ACC112 (cell line): ENCODE measurements around the gene AP5M1.
"Not testable (repeated sequence)": the region's sequence is repeated elsewhere in the genome, so short reads cannot be mapped to it uniquely, and the experiment has no call there.

ENCODE experiments used
- H2AFZ ChIP-seq: fragments of 200-600 bp; sonication (generic); one replicate; pipeline ENCODE4 v1.6.0; 2017; ENCODE audit warnings: antibody characterized with exemption, low read length; ENCODE audit not compliant: unreplicated experiment
- H3K27ac ChIP-seq: fragments of 200-600 bp; sonication (generic); 2 replicates; pipeline ENCODE4 v1.5.1; 2014; ENCODE audit warnings: low read depth, mild to moderate bottlenecking, antibody characterized with exemption, low read length, moderate library complexity
- H3K27me3 ChIP-seq: fragments of 200-600 bp; sonication (generic); 2 replicates; pipeline ENCODE4 v1.6.1; 2014; ENCODE audit warnings: mild to moderate bottlenecking, antibody characterized with exemption, low read length, moderate library complexity, mixed read lengths; ENCODE audit not compliant: insufficient read depth
- H3K36me3 ChIP-seq: fragments of 200-600 bp; sonication (generic); 2 replicates; pipeline ENCODE4 v1.6.1; 2016; ENCODE audit warnings: mild to moderate bottlenecking, antibody characterized with exemption, low read length, moderate library complexity, mixed read lengths; ENCODE audit not compliant: insufficient read depth
- H3K4me1 ChIP-seq: fragments of 200-600 bp; sonication (generic); one replicate; pipeline ENCODE4 v1.6.1; 2016; ENCODE audit warnings: low read length, mixed read lengths; ENCODE audit not compliant: insufficient read depth, unreplicated experiment, control insufficient read depth
- H3K4me3 ChIP-seq: fragments of 200-600 bp; sonication (generic); 2 replicates; pipeline ENCODE4 v1.5.1; 2014; ENCODE audit warnings: mild to moderate bottlenecking, low read depth, low read length
- H3K79me2 ChIP-seq: fragments of 200-600 bp; sonication (generic); one replicate; pipeline ENCODE4 v1.6.0; 2016; ENCODE audit warnings: low read length; ENCODE audit not compliant: control insufficient read depth, unreplicated experiment, insufficient read depth

AP5M1 gene

GRCh38 chr14:57254884-57255283, 13.9 kb upstream of the AP5M1 start:
- Histone ChIP-seq H3K36me3 (no peaks in the 10 kb centered on the region), H3K4me1 (peaks cover 4% of the 10 kb centered on the region), H3K79me2 (peaks cover 94% of the 10 kb centered on the region), H2AFZ (no peak overlapping the region), H3K4me3 (no peak overlapping the region), H3K27me3 (no peaks in the 10 kb centered on the region), H3K27ac (no peak overlapping the region)

- H3K36me3 ChIP-seq, H3K4me3 ChIP-seq, H3K27ac ChIP-seq, H3K4me1 ChIP-seq, H3K27me3 ChIP-seq, H2AFZ ChIP-seq: not testable (repeated sequence)
- peaks cover 89% of the 10 kb centered on the region for H3K79me2 ChIP-seq
These were observed 10.6 kb upstream of the AP5M1 start for GRCh38 chr14:57258221-57258620.

- H3K27ac ChIP-seq = no peak overlapping the region
- peaks cover 87% of the 10 kb centered on the region for H3K79me2 ChIP-seq
- H3K27me3 ChIP-seq = no peaks in the 10 kb centered on the region
- H2AFZ ChIP-seq = no peak overlapping the region
- peaks cover 5% of the 10 kb centered on the region for H3K4me1 ChIP-seq
- H3K36me3 ChIP-seq = no peaks in the 10 kb centered on the region
- no peak overlapping the region for H3K4me3 ChIP-seq
These were observed 9.1 kb upstream of the AP5M1 start for GRCh38 chr14:57259672-57260071.

- no peak overlapping the region for H3K4me3 ChIP-seq
- peaks cover 86% of the 10 kb centered on the region for H3K79me2 ChIP-seq
- no peaks in the 10 kb centered on the region for H3K27me3 ChIP-seq
- H3K4me1 ChIP-seq = peaks cover 10% of the 10 kb centered on the region
- H3K36me3 ChIP-seq = no peaks in the 10 kb centered on the region
- H3K27ac ChIP-seq = no peak overlapping the region
- no peak overlapping the region for H2AFZ ChIP-seq
These were observed 7.2 kb upstream of the AP5M1 start for GRCh38 chr14:57261604-57262003.

GRCh38 chr14:57262117-57262516, 6.7 kb upstream of the AP5M1 start:
- H3K4me3 ChIP-seq = no peak overlapping the region
- peaks cover 14% of the 10 kb centered on the region for H3K4me1 ChIP-seq
- no peaks in the 10 kb centered on the region for H3K36me3 ChIP-seq
- no peak overlapping the region for H2AFZ ChIP-seq
- H3K79me2 ChIP-seq = peaks cover 86% of the 10 kb centered on the region
- H3K27me3 ChIP-seq = no peaks in the 10 kb centered on the region
- H3K27ac ChIP-seq = no peak overlapping the region

GRCh38 chr14:57266065-57266464, 2.7 kb upstream of the AP5M1 start:
- Histone ChIP-seq H3K4me3 (peak overlapping the region; percentile 42), H3K36me3 (no peaks in the 10 kb centered on the region), H2AFZ (peak overlapping the region; percentile 6), H3K79me2 (peaks cover 87% of the 10 kb centered on the region), H3K27ac (no peak overlapping the region), H3K27me3 (no peaks in the 10 kb centered on the region), H3K4me1 (peaks cover 17% of the 10 kb centered on the region)

- Histone ChIP-seq H3K27ac (no peak overlapping the region), H3K36me3 (peaks cover 21% of the 10 kb centered on the region), H2AFZ (no peak overlapping the region), H3K79me2 (peaks cover 61% of the 10 kb centered on the region), H3K4me3 (no peak overlapping the region), H3K4me1 (peaks cover 19% of the 10 kb centered on the region), H3K27me3 (no peaks in the 10 kb centered on the region)
These were observed 4.5 kb downstream of the AP5M1 start for GRCh38 chr14:57273236-57273635.

GRCh38 chr14:57274551-57274950, 5.8 kb downstream of the AP5M1 start:
- Histone ChIP-seq H3K36me3 (peaks cover 21% of the 10 kb centered on the region), H3K4me1 (peaks cover 19% of the 10 kb centered on the region), H3K79me2 (peaks cover 55% of the 10 kb centered on the region), H2AFZ (no peak overlapping the region), H3K4me3 (no peak overlapping the region), H3K27me3 (no peaks in the 10 kb centered on the region), H3K27ac (no peak overlapping the region)

GRCh38 chr14:57275023-57275664, 6.4 kb downstream of the AP5M1 start:
- no peak overlapping the region for H3K4me3 ChIP-seq
- H3K79me2 ChIP-seq = peaks cover 49% of the 10 kb centered on the region
- H3K27me3 ChIP-seq = no peaks in the 10 kb centered on the region
- peaks cover 21% of the 10 kb centered on the region for H3K36me3 ChIP-seq
- no peak overlapping the region for H3K27ac ChIP-seq
- no peak overlapping the region for H2AFZ ChIP-seq
- H3K4me1 ChIP-seq = peaks cover 19% of the 10 kb centered on the region

- H3K27ac ChIP-seq = no peak overlapping the region
- H3K4me1 ChIP-seq = peaks cover 4% of the 10 kb centered on the region
- no peak overlapping the region for H2AFZ ChIP-seq
- peaks cover 21% of the 10 kb centered on the region for H3K36me3 ChIP-seq
- no peak overlapping the region for H3K4me3 ChIP-seq
- no peaks in the 10 kb centered on the region for H3K27me3 ChIP-seq
- H3K79me2 ChIP-seq = peaks cover 30% of the 10 kb centered on the region
These were observed 8.3 kb downstream of the AP5M1 start for GRCh38 chr14:57277062-57277461.

- no peaks in the 10 kb centered on the region for H3K27me3 ChIP-seq
- no peaks in the 10 kb centered on the region for H3K4me1 ChIP-seq
- no peak overlapping the region for H3K4me3 ChIP-seq
- no peaks in the 10 kb centered on the region for H3K79me2 ChIP-seq
- peaks cover 9% of the 10 kb centered on the region for H3K36me3 ChIP-seq
- no peak overlapping the region for H2AFZ ChIP-seq
- H3K27ac ChIP-seq = no peak overlapping the region
These were observed 19.0 kb downstream of the AP5M1 start for GRCh38 chr14:57287745-57288144.
